ENCODE data around the gene PLPP7.
"Not testable (repeated sequence)": the region's sequence is repeated elsewhere in the genome, so short reads cannot be mapped to it uniquely, and the experiment has no call there.

The PLPP7 gene

GRCh38 chr9:131266266-131267229 is 23.0 kb upstream of the PLPP7 start:
- DNase-seq (ENCODE audit: low read depth): no peak

- DNase-seq (ENCODE audit: low read depth): no peak
Measured at GRCh38 chr9:131270171-131271015, 19.1 kb upstream of the PLPP7 start.

GRCh38 chr9:131271016-131271273 is 18.6 kb upstream of the PLPP7 start:
- DNase-seq (ENCODE audit: low read depth): not testable (repeated sequence)

DNA sequence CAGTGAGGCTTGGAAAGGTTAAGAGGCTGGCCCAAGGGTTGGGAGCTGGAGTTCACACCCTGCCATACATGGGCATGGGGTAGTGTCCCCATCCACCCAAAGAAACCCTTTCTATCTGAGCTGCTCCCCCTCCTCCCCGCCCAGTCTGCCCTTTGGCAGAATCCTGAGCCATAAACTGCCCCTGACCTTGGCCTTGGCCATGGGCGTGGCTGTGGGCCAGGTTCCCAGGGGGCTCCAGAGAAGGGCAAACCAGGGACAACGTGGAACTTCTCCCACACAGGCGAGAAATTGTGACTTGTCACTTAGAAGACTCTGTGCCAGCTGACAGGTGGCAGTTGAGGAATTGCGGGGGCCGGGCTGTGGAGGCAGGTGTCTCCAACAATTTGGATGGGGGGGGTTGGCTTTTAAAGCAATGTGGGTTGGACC is 18.0 kb upstream of the PLPP7 start:
- DNase-seq (ENCODE audit: low read depth): no peak

GRCh38 chr9:131272212-131272611 is 17.3 kb upstream of the PLPP7 start:
- no peak for DNase-seq (ENCODE audit: low read depth)

GRCh38 chr9:131273146-131273855 is 16.2 kb upstream of the PLPP7 start:
- DNase-seq (ENCODE audit: low read depth): no peak

DNA sequence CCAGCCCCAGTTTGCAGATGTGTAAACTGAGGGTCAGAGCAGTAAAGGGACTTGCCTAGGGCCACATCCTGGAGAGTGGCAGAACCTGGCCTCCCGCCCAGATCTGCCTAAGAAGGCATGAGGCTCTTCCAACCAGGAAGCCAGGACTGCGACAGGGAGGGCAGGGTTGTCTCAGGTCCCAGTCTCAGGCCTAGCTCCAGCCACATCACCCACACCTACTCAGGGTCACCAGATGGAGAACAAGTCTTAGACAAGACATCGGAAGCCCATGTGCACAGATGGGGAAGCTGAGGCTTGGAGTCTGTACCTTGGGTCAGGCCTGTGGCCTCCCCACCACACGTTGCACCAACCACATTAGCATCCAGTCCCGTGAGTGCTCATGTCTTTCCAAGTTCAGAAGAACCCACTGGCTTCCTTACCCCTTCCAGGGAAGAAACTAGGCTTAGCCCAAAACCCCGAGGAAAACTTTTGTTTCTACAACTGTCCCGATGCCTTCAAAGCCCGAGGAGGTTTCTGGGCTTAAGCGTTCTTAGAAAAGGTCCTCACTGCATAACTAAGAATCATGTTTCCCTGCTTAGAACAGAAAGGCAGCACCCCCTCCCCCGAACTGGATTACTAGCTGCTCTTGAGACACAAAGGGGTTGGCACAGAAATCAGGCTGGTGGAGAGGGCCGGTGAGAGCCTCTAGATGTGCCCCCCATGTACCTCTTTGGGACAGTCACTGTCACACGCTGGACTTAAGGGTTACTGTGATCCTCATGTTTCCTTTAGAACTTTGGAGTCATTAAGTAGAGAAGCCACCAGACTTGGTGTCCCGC is 15.5 kb upstream of the PLPP7 start:
- DNase-seq (ENCODE audit: low read depth): no peak

DNA sequence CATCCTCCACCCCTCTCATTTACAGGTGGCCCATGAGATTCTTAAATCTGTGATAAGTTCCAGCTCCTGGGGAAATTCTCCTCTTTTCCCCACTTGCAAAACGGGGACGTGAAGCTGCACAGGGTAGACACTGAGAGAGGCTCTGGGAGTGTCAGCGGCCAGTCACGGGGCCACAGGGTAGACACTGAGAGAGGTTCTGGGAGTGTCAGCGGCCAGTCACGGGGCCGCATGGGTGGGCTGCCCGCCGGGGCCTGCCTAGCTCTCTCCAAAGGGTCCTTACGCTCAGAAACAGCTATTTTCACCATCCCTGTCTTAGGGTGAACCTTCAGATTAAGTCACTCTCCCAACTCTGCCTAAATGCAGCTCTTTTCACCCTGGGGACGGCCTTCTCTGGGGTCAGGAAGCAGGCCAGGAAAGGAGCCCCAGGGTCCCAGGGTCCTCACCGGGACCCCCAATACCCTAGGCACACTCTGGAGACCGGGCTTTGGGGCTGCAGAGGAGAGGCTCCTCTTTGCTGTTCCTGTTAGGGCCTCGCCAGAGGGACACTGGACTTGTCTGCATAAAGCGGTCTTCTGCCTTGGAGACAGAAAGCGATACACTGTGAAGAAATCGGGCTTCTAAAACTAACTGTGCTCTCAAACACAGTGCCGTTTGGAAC is 14.7 kb upstream of the PLPP7 start:
- no peak for DNase-seq (ENCODE audit: low read depth)

- DNase-seq (ENCODE audit: low read depth): no peak
Measured at GRCh38 chr9:131275332-131276093, 14.0 kb upstream of the PLPP7 start.

DNA sequence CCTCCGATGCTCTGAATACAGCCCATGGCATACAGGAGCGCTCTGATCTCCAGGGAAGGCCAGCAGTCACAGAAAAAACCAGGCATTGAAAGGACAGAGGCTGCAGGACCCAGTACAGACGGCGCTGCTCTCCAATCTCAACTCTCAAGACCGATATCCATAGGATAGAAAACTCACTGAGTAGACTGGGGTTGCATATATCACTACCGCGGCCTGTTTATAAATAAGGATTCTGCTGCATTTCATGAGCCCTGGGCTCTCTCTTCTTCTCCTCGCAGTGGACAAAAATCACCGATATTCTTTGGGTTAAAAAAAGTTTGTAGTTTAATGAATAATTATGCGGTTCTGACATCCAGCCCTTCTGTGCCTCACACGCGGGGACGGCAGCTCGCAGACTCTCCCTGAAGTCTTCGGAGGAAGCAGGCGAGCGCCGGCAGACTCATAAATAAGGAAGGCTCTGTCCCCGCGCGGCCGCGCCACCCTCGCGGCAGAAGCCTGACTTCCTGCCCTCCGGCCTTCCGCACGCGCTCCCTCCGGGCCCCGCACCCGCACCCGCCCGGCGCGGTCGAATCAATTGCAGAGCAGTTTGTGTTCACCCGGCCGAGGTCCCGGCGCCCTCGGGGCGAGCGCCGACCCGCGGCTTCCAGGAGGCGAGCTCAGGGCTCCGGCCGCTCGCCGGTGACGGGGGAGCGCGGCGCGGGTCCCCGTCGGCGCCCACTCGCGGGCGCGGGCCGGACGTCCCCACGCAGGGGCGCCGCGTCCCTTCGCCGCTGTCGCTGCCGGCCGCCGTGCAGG is 13.2 kb upstream of the PLPP7 start, which contains the start of gene FAM78A:
Gene FAM78A (minus strand): TSS at position 417 of the 795 bp plus-strand sequence. CDS start 331 bp downstream, at position 86.
- DNase-seq (ENCODE audit: low read depth): peak; percentile 30

- no peak for DNase-seq (ENCODE audit: low read depth)
Measured at GRCh38 chr9:131276891-131277286, 12.6 kb upstream of the PLPP7 start.

GRCh38 chr9:131277287-131277909 is 12.1 kb upstream of the PLPP7 start:
- DNase-seq (ENCODE audit: low read depth): no peak

GRCh38 chr9:131277910-131278701 is 11.4 kb upstream of the PLPP7 start:
- peak; percentile 85 for DNase-seq (ENCODE audit: low read depth)

GRCh38 chr9:131278702-131279111 is 10.8 kb upstream of the PLPP7 start:
- no peak for DNase-seq (ENCODE audit: low read depth)

GRCh38 chr9:131279196-131279862 is 10.2 kb upstream of the PLPP7 start:
- DNase-seq (ENCODE audit: low read depth): no peak

DNA sequence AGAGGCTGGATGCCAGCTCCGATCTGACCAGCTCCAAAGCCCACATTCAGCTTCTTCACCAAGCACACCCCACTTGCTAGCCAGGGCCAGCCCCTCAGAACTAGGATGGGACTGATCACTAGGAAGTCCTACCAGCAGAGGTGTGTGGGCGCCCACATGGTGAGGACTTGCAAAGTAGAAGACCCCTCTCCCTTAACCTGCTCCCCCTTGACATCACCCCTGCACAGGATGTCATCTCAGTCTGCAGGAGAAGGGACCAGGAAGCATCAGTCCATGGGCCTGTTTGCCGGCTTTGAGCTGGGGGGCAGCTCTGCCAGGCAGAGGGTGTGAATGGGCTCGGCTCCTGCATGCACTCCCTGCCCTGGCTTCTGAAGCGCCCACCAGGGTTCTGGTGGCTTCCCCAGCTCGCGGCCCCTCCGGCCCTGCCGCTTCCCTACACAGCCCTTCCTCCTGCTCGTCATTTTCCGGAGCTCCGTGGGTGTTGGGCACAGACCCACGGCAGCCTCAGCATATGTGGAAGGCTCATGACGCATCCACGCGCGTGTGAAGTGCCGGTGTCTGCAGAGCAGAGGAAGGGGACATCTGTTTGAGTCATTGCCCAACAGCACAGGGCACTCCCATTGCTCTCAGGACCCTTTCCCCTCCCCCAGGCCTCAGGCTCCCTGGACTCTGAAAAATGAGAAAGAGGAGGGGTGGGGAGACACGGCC is 9.5 kb upstream of the PLPP7 start:
- no peak for DNase-seq (ENCODE audit: low read depth)

GRCh38 chr9:131280660-131281059 is 8.9 kb upstream of the PLPP7 start:
- no peak for DNase-seq (ENCODE audit: low read depth)
